MCF 10A (cell line): ENCODE data around the gene TMEM256. TPM values are rescaled to one million over a fixed set of nuclear protein-coding genes. Genes with fewer than 3 reads are reported as not detected.

Experiments used
- BruUV-seq: library from RNA; stranded (reverse); fragments of 400-500 nt; replicated peaks from 2 replicates; lab custom pipeline; 2021; lab: Mats Ljungman, UMichigan
- CTCF ChIA-PET: fragments of 300-600 bp; sonication (Branson Sonifier 250); formaldehyde crosslinking; extraction: SDS; loops from one replicate; lab custom pipeline; 2021; ENCODE audit warnings: antibody characterized with exemption, inconsistent platforms; lab: Yijun Ruan, JAX
- POLR2A ChIA-PET: fragments of 300-600, 350-650 bp; sonication (Branson Sonifier 250); formaldehyde crosslinking; extraction: SDS; loops from one replicate; lab custom pipeline; 2020; ENCODE audit warnings: antibody characterized with exemption, inconsistent platforms; lab: Yijun Ruan, JAX
- DNase-seq: peaks from one replicate; pipeline ENCODE4 v3.0.0-alpha.2; 2018; ENCODE audit not compliant: unreplicated experiment
- H3K27ac Mint-ChIP-seq: one replicate; pipeline ENCODE4 v1.8.0; 2022; ENCODE audit warnings: mild to moderate bottlenecking, low read depth, mixed read lengths; ENCODE audit not compliant: unreplicated experiment
- H3K27me3 Mint-ChIP-seq: one replicate; pipeline ENCODE4 v1.8.0; 2022; ENCODE audit warnings: mixed read lengths; ENCODE audit not compliant: insufficient read depth, unreplicated experiment
- H3K36me3 Mint-ChIP-seq: one replicate; pipeline ENCODE4 v1.8.0; 2022; ENCODE audit warnings: mild to moderate bottlenecking, moderate library complexity, mixed read lengths; ENCODE audit not compliant: insufficient read depth, unreplicated experiment
- H3K4me1 Mint-ChIP-seq: one replicate; pipeline ENCODE4 v1.8.0; 2022; ENCODE audit warnings: mixed read lengths; ENCODE audit not compliant: insufficient read depth, unreplicated experiment
- H3K4me3 Mint-ChIP-seq: one replicate; pipeline ENCODE4 v1.8.0; 2022; ENCODE audit warnings: mild to moderate bottlenecking, moderate library complexity, mixed read lengths; ENCODE audit not compliant: unreplicated experiment
- H3K9me3 Mint-ChIP-seq: one replicate; pipeline ENCODE4 v1.8.0; 2022; ENCODE audit warnings: mixed read lengths; ENCODE audit not compliant: unreplicated experiment
- CTCF ChIP-seq: fragments of 200-600 bp; IDR thresholded peaks from one replicate; pipeline ENCODE4 v1.8.0; 2022; ENCODE audit warnings: antibody characterized with exemption, mild to moderate bottlenecking; ENCODE audit not compliant: unreplicated experiment
- intact Hi-C: fragments of 100-400 bp; cut with micrococcal nuclease; formaldehyde crosslinking; loops from 2 replicates; pipeline ENCODE4 v1.14.1; 2022
- total RNA-seq: library from RNA; stranded (reverse); gene quantifications from 2 replicates; pipeline ENCODE4 v1.2.3, GENCODE V29; 2022

Gene TMEM256
- total RNA-seq, 1 experiment from 2014 or later = 42.9 TPM

GRCh38 chr17:7407082-7407481, 3.2 kb upstream of the TMEM256 start:
- no peak for TF ChIP-seq CTCF

GRCh38 chr17:7406235-7406825, 2.4 kb upstream of the TMEM256 start:
- H3K4me3 Mint-ChIP-seq = no peak overlapping the region
- CTCF ChIA-PET = interaction anchor here (0.5 to 1.2 kb wide), 3 partner anchors 21 to 1905 kb away, joined by 3 read pairs; no protein-coding TSS in a partner anchor

More at GRCh38 chr17:7407082-7407481, 3.2 kb upstream of the TMEM256 start:
- Mint-ChIP-seq H3K9me3 (no peaks in the 10 kb centered on the region), H3K4me1 (peaks cover 16% of the 10 kb centered on the region), H3K27me3 (no peaks in the 10 kb centered on the region), H3K27ac (no peak overlapping the region), H3K4me3 (no peak overlapping the region), H3K36me3 (peaks cover 12% of the 10 kb centered on the region)
- DNase-seq = no peak
- intact Hi-C loops = no loop called here
- POLR2A ChIA-PET = no interaction called here
- CTCF ChIA-PET = interaction anchor here (0.5 to 0.9 kb wide), 4 partner anchors 30 to 1906 kb away, joined by 3 read pairs; no protein-coding TSS in a partner anchor
- no TSS peak for BruUV-seq

DNA sequence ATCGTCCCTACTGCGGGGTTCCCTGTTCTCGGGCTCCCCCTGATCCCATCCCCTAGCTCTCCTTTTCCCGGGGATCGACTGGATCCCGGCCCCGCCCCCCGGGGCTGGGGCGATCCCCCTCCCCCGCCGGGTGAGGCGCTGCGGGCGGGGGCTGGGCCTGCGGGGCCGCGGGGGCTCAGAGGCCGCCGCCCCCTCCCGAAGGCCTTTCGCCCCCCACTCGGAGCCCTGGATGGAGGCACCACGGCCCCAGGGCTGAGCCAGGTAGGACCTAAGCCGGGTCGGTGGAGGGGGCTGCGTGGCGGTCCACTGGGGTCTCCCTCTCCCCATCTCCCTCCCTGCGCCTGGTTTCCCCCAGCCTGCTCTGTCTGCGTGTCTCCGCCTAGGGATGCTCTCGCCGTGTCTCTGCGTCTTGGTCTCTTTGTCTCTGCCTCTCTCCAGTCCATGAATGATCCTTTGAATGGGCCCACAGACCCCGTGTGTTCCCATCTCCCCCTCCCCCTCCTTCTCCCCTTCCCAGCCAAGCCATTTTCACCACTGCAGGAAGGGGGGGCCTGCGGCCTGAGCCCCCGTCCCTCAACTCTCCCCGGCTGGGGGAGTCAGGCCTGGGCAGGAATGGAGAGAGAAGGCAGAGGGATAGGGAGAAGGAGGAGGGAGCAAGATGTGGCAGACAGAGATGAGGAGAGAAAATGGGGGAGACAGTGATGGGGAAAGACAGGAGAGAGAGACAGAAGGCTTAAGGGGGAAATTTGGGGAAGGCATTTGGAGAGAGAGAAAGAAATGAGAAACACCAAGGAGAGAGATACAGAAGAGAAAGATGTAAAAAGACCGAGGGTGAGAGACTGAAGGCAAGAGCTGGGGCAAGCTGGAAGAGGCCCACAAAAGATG, 1.7 kb upstream of the TMEM256 start:
- TF ChIP-seq CTCF = no peak
- H3K9me3 Mint-ChIP-seq = no peaks in the 10 kb centered on the region
- H3K4me1 Mint-ChIP-seq = peaks cover 16% of the 10 kb centered on the region
- no TSS peak for BruUV-seq
- ChIA-PET POLR2A (interaction anchor here (0.6 kb wide), 1 partner anchor 22 kb away, joined by 3 read pairs; no protein-coding TSS in a partner anchor), CTCF (interaction anchor here (1.2 kb wide), 1 partner anchor 21 kb away, joined by 3 read pairs; no protein-coding TSS in a partner anchor)
- peak overlapping the region; percentile 86 for H3K27ac Mint-ChIP-seq
- peak overlapping the region; percentile 78 for H3K4me3 Mint-ChIP-seq
- H3K36me3 Mint-ChIP-seq = peaks cover 14% of the 10 kb centered on the region
- no peaks in the 10 kb centered on the region for H3K27me3 Mint-ChIP-seq
- intact Hi-C loops = loop anchor here (2.0 kb wide), 1 partner anchor 49 kb away; no protein-coding TSS in a partner anchor
- no peak for DNase-seq

More at GRCh38 chr17:7406235-7406825, 2.4 kb upstream of the TMEM256 start:
- no peak overlapping the region for H3K27ac Mint-ChIP-seq
- BruUV-seq = no TSS peak
- H3K9me3 Mint-ChIP-seq = no peaks in the 10 kb centered on the region
- POLR2A ChIA-PET = no interaction called here
- H3K4me1 Mint-ChIP-seq = peaks cover 16% of the 10 kb centered on the region
- no peak for TF ChIP-seq CTCF
- peaks cover 19% of the 10 kb centered on the region for H3K36me3 Mint-ChIP-seq
- no peaks in the 10 kb centered on the region for H3K27me3 Mint-ChIP-seq
- no peak for DNase-seq
- intact Hi-C loops = no loop called here
